NCI-H69 (cell line): ENCODE data around the gene THNSL1.
"Not testable (repeated sequence)": the region's sequence is repeated elsewhere in the genome, so short reads cannot be mapped to it uniquely, and the experiment has no call there.

ENCODE experiments used
- DNase-seq: peaks from one replicate; lab custom pipeline; 2025; lab: John Stamatoyannopoulos, UW

Gene THNSL1

GRCh38 chr10:24995072-24995471 lies 21.3 kb upstream of the THNSL1 start:
- no peak for DNase-seq

GRCh38 chr10:24998044-24998443 lies 18.4 kb upstream of the THNSL1 start:
- no peak for DNase-seq

- not testable (repeated sequence) for DNase-seq
These were observed 4.8 kb upstream of the THNSL1 start for GRCh38 chr10:25011591-25011990.

- no peak for DNase-seq
These were observed 1.8 kb upstream of the THNSL1 start for GRCh38 chr10:25014579-25014978.

GRCh38 chr10:25015828-25016375 lies 510 bp upstream of the THNSL1 start, which contains the start of gene ENKUR:
Gene ENKUR (minus strand): TSS chr10:25016158. CDS start chr10:25015936, 222 bp downstream.
- peak; percentile 92 for DNase-seq

GRCh38 chr10:25017154-25017590 lies 760 bp downstream of the THNSL1 start:
- DNase-seq, result peak; percentile 57

- DNase-seq, result peak; percentile 22
These were observed 1.2 kb downstream of the THNSL1 start for GRCh38 chr10:25017661-25018060.

GRCh38 chr10:25018703-25019102 lies 2.3 kb downstream of the THNSL1 start:
- no peak for DNase-seq

GRCh38 chr10:25023278-25023677 lies 6.9 kb downstream of the THNSL1 start:
- DNase-seq, result no peak

GRCh38 chr10:25024528-25024927 lies 8.1 kb downstream of the THNSL1 start:
- DNase-seq, result no peak

- DNase-seq, result peak; percentile 9
These were observed 10.1 kb downstream of the THNSL1 start for GRCh38 chr10:25026463-25026862.

GRCh38 chr10:25028711-25029110 lies 12.3 kb downstream of the THNSL1 start:
- no peak for DNase-seq

GRCh38 chr10:25029519-25029918 lies 13.1 kb downstream of the THNSL1 start:
- no peak for DNase-seq

GRCh38 chr10:25036381-25036780 lies 20.0 kb downstream of the THNSL1 start:
- DNase-seq, result peak; percentile 22

- no peak for DNase-seq
These were observed 21.9 kb downstream of the THNSL1 start for GRCh38 chr10:25038325-25038724.

GRCh38 chr10:25039531-25039930 lies 23.1 kb downstream of the THNSL1 start:
- DNase-seq, result no peak

GRCh38 chr10:25046641-25047040 lies 30.2 kb downstream of the THNSL1 start:
- no peak for DNase-seq

- no peak for DNase-seq
These were observed 30.7 kb downstream of the THNSL1 start for GRCh38 chr10:25047088-25047487.

GRCh38 chr10:25047591-25048301 lies 31.3 kb downstream of the THNSL1 start:
- DNase-seq, result no peak

- no peak for DNase-seq
These were observed 32.0 kb downstream of the THNSL1 start for GRCh38 chr10:25048450-25048849.

GRCh38 chr10:25049966-25050365 lies 33.6 kb downstream of the THNSL1 start:
- DNase-seq, result no peak

- DNase-seq, result no peak
These were observed 34.0 kb downstream of the THNSL1 start for GRCh38 chr10:25050402-25050801.

- no peak for DNase-seq
These were observed 35.6 kb downstream of the THNSL1 start for GRCh38 chr10:25052012-25052411.

- no peak for DNase-seq
These were observed 40.3 kb downstream of the THNSL1 start for GRCh38 chr10:25056726-25057125.
